ENCODE data around the gene SNX15. TPM values are rescaled to one million over a fixed set of nuclear protein-coding genes. Genes with fewer than 3 reads are reported as not detected.
A peak's percentile ranks its signal among the peaks of the same experiment; 100 is the strongest.

The SNX15 gene
- total RNA-seq, 1 experiment from 2014 or later = 21.0 TPM

- BruUV-seq (replicated peaks) = no TSS peak
- POLR2A ChIA-PET = interaction anchor here (1.0 kb wide), 1 partner anchor 29 kb away, joined by 4 read pairs; the partner anchor contains the start of gene ZNHIT2
- Mint-ChIP-seq H3K9me3 (ENCODE audit: unreplicated experiment) (no peaks in the 10 kb centered on the region), H3K4me3 (ENCODE audit: unreplicated experiment) (no peak overlapping the region), H3K27ac (ENCODE audit: low read depth, unreplicated experiment) (no peak overlapping the region), H3K36me3 (ENCODE audit: insufficient read depth, unreplicated experiment) (peaks cover 36% of the 10 kb centered on the region), H3K4me1 (ENCODE audit: insufficient read depth, unreplicated experiment) (peaks cover 12% of the 10 kb centered on the region), H3K27me3 (ENCODE audit: insufficient read depth, unreplicated experiment) (no peaks in the 10 kb centered on the region)
- TF ChIP-seq CTCF (IDR thresholded peaks at IDR 0.05; ENCODE audit: unreplicated experiment) = no peak
- intact Hi-C loops (cut with micrococcal nuclease) = no loop called here
- CTCF ChIA-PET = no interaction called here
- no peak for DNase-seq (ENCODE audit: unreplicated experiment)
Measured at GRCh38 chr11:65087827-65088226, 60.6 kb downstream of the SNX15 start.

- TF ChIP-seq CTCF (IDR thresholded peaks at IDR 0.05; ENCODE audit: unreplicated experiment) = no peak
- H3K27me3 Mint-ChIP-seq (ENCODE audit: insufficient read depth, unreplicated experiment) = no peaks in the 10 kb centered on the region
- no peak for DNase-seq (ENCODE audit: unreplicated experiment)
- peaks cover 33% of the 10 kb centered on the region for H3K36me3 Mint-ChIP-seq (ENCODE audit: insufficient read depth, unreplicated experiment)
- CTCF ChIA-PET = interaction anchor here (0.5 to 0.9 kb wide), 2 partner anchors 75 to 202 kb away, joined by 4 to 5 read pairs; partner anchors contain the start of gene ARL2
- POLR2A ChIA-PET = interaction anchor here (1.3 kb wide), 1 partner anchor 45 kb away, joined by 3 read pairs; no protein-coding TSS in a partner anchor
- no peaks in the 10 kb centered on the region for H3K9me3 Mint-ChIP-seq (ENCODE audit: unreplicated experiment)
- peaks cover 6% of the 10 kb centered on the region for H3K4me1 Mint-ChIP-seq (ENCODE audit: insufficient read depth, unreplicated experiment)
- intact Hi-C loops (cut with micrococcal nuclease) = no loop called here
- BruUV-seq (replicated peaks) = no TSS peak
- H3K4me3 Mint-ChIP-seq (ENCODE audit: unreplicated experiment) = peak overlapping the region; percentile 19
- H3K27ac Mint-ChIP-seq (ENCODE audit: low read depth, unreplicated experiment) = no peak overlapping the region
Measured at GRCh38 chr11:65089621-65090020, 62.4 kb downstream of the SNX15 start.

Small RNA genes within 50 kb of the gene (microRNA-seq; reads per million reads assigned to microRNA genes)
- 1.9 reads per million, percentile 13 among the genes with 10 or more reads in this experiment for gene MIR6879

Other genes with a start within 250 kb of the SNX15 start
- 446 and 503 TPM in 2 replicates for gene SF1, start 248.9 kb upstream of the SNX15 start, total RNA-seq (2022)
- gene MAP4K2, start 224.2 kb upstream of the SNX15 start, total RNA-seq (2022) = 4.9 and 6.8 TPM in 2 replicates
- 29.2 and 33.1 TPM in 2 replicates for gene MEN1, start 216.9 kb upstream of the SNX15 start, total RNA-seq (2022)
- 3.0 and 3.7 TPM in 2 replicates for gene CDC42BPG, start 182.8 kb upstream of the SNX15 start, total RNA-seq (2022)
- 67.9 and 80.6 TPM in 2 replicates for gene EHD1, start 148.8 kb upstream of the SNX15 start, total RNA-seq (2022)
- 28.7 and 29.9 TPM in 2 replicates for gene ATG2A, start 110.2 kb upstream of the SNX15 start, total RNA-seq (2022)
- gene PPP2R5B, start 102.8 kb upstream of the SNX15 start, total RNA-seq (2022) = 38.0 and 48.0 TPM in 2 replicates
- gene GPHA2, start 91.5 kb upstream of the SNX15 start, total RNA-seq (2022) = not detected in 2 replicates
- not detected in 2 replicates for gene MAJIN, start 55.3 kb upstream of the SNX15 start, total RNA-seq (2022)
- 1.3 and 1.6 TPM in 2 replicates for gene BATF2, start 30.5 kb upstream of the SNX15 start, total RNA-seq (2022)
- 96.8 and 113 TPM in 2 replicates for gene ARL2, start 13.3 kb upstream of the SNX15 start, total RNA-seq (2022)
- gene SAC3D1, start 13.8 kb downstream of the SNX15 start, total RNA-seq (2022) = 10.3 and 14.0 TPM in 2 replicates
- not detected in 2 replicates for gene NAALADL1, start 31.1 kb downstream of the SNX15 start, total RNA-seq (2022)
- 9.5 and 17.3 TPM in 2 replicates for gene CDCA5, start 56.6 kb downstream of the SNX15 start, total RNA-seq (2022)
- 50.8 and 52.3 TPM in 2 replicates for gene ZFPL1, start 56.8 kb downstream of the SNX15 start, total RNA-seq (2022)
- 56.1 and 77.0 TPM in 2 replicates for gene VPS51, start 68.8 kb downstream of the SNX15 start, total RNA-seq (2022)
- gene TM7SF2, start 84.4 kb downstream of the SNX15 start, total RNA-seq (2022) = 8.5 and 14.0 TPM in 2 replicates
- gene ZNHIT2, start 90.3 kb downstream of the SNX15 start, total RNA-seq (2022) = 22.0 and 23.6 TPM in 2 replicates
- 1,049 and 1,269 TPM in 2 replicates for gene FAU, start 94.7 kb downstream of the SNX15 start, total RNA-seq (2022)
- gene MRPL49, start 94.9 kb downstream of the SNX15 start, total RNA-seq (2022) = 76.9 and 79.0 TPM in 2 replicates
- 74.9 and 99.8 TPM in 2 replicates for gene SYVN1, start 107.1 kb downstream of the SNX15 start, total RNA-seq (2022)
- gene SPDYC, start 142.8 kb downstream of the SNX15 start, total RNA-seq (2022) = not detected in 2 replicates
- 111 and 117 TPM in 2 replicates for gene CAPN1, start 154.5 kb downstream of the SNX15 start, total RNA-seq (2022)
- gene POLA2, start 234.5 kb downstream of the SNX15 start, total RNA-seq (2022) = 8.8 and 10.3 TPM in 2 replicates

Data from MCF 10A (cell line).